Epithelial cell of prostate (primary cell): ENCODE measurements around the gene GOLGA8K.
"Not testable (repeated sequence)": the region's sequence is repeated elsewhere in the genome, so short reads cannot be mapped to it uniquely, and the experiment has no call there.

Experiments used
- DNase-seq: peaks from one replicate; pipeline ENCODE4 v3.0.0-alpha.2; 2011; ENCODE audit warnings: low read depth, low spot score
- H3K27ac ChIP-seq: fragments of 450-650 bp; 2 replicates; pipeline ENCODE4 v1.5.1; 2017; ENCODE audit warnings: mild to moderate bottlenecking

GOLGA8K gene

DNA sequence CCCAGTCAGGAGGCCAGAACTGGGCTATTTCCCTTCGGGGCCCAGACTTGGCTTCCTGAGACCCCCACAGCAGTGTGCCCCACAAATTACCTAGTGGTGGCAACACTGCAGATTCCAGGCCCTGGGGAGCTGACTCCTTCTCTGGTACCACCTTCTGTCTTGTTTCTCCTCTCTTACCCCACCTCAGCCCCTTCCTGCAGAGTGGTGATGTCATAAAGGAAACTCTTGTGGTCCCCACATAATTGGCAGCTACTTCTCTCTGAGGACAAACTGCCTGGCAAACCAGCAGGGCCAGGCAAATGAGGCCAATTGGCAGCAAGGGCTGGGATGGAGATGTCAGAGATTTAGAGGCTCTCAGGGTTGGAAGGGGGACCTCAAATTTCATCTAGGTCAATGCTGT, 44.6 kb downstream of the GOLGA8K start:
- not testable (repeated sequence) for DNase-seq

GRCh38 chr15:32356909-32357308, 46.2 kb downstream of the GOLGA8K start:
- H3K27ac ChIP-seq, DNase-seq: not testable (repeated sequence)

More for the DNA sequence above, 44.6 kb downstream of the GOLGA8K start:
- H3K27ac ChIP-seq, result not testable (repeated sequence)

DNA sequence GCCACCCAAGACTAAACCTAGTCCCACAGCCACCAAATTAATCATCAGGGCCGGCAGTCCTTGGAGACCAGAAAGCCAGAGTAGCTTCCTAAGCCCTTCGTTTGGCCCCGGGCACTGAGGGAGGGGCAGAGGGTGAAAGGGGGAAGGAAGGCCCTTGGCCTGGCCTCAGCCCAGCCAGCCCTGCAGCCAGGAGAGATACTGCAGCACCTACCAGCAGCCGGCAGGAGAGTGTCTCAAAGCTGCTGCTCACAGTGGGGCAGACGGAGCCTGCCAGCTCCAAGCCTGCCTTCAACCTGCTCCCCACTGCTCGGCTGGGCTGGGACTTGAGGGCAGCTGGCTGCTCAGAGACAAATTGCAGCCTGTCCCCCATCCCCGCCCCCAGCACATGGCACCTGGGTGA, 50.3 kb downstream of the GOLGA8K start:
- H3K27ac ChIP-seq, DNase-seq: not testable (repeated sequence)

DNA sequence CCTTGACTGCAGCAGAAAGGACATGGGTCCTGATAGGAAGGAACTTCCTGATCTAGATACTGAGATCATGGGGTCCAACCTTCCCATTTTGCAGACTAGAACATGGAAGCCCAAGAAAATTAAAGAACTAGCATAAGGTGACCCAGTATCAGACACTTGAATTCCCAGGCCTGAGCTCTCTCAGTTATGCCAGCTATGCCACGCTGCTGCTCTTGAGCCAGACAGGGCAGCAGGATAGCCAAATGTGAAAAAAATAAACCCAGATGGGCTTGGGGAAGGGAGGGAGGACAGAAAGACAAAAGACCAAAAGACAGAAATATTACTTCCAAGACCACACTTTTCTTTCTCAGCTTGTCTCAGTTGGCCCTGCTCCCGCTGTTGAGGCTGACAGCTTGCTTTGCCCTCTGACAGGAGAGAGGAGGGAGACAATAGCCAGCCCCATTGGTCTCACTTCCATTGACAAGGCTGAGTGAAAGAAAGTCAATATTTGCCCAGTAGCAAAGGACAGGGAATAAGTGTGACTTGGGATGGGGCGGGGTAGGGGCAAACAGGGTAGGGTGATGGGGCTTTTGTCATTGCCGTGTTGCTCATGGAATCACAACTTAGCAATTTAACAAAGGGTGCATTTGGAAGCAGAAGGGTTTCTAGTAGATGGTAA, 52.4 kb downstream of the GOLGA8K start:
- DNase-seq, H3K27ac ChIP-seq: not testable (repeated sequence)

DNA sequence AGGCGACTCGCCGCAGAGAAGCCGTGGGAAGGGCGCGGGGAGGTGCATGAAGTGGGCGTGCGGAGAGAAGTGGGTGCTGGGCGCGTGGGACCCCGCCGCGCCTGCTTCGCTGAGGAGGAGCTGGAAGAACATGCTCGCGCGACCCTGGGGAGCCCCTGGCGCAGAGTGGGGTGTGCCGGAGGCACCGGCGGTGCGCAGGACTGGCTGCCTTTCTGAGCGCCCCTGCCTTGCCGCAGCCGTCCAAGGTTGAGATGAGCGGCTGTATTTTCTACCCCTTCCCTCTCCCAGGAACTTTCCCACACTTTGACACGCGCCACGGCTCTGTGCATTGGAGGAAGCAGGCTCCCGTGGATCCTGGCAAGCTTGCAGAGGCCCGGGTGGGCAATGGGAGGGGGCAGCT, 56.1 kb downstream of the GOLGA8K start:
- H3K27ac ChIP-seq, DNase-seq: not testable (repeated sequence)

GRCh38 chr15:32345978-32346547, 57.0 kb downstream of the GOLGA8K start:
- not testable (repeated sequence) for H3K27ac ChIP-seq, DNase-seq

DNA sequence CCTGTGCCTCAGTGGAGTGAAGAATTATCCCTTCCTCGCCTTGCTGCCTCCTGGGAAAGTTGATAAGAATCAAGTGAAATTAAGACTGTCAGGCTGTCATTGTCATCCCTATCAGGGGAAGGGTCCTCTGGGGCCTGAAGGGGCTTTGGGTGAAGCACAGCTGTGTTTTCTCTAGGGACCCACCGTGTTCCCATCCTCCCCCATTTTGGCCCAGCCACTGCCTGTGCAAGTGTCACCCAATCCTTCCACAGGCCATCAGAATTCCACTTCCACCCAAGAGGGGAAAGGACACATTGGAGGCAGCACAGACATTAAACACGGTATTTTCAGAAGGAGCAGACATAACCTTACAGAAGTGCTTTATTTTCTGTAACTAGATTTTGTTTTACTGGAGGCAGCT, 59.2 kb downstream of the GOLGA8K start:
- not testable (repeated sequence) for H3K27ac ChIP-seq, DNase-seq
